Smooth muscle cell (in vitro differentiated cells): Measurements from ENCODE around the gene HJV. TPM values are rescaled to one million over a fixed set of nuclear protein-coding genes. Genes with fewer than 3 reads are reported as not detected.

Experiments
- DNase-seq: peaks from one replicate; lab custom pipeline; 2025; ENCODE audit not compliant: unreplicated experiment; lab: John Stamatoyannopoulos, UW
- H2AFZ ChIP-seq: fragments of 200-600 bp; sonication (generic); 2 replicates; pipeline ENCODE4 v1.6.0; 2016; ENCODE audit warnings: antibody characterized with exemption, low read depth, mild to moderate bottlenecking
- H3F3A ChIP-seq: fragments of 200-600 bp; sonication (generic); 2 replicates; pipeline ENCODE4 v1.6.0; 2017; ENCODE audit warnings: antibody characterized with exemption, low read depth
- H3K27ac ChIP-seq: fragments of 200-600 bp; sonication (generic); 2 replicates; pipeline ENCODE4 v1.5.1; 2016; ENCODE audit warnings: low read depth, mild to moderate bottlenecking
- H3K27me3 ChIP-seq: fragments of 200-600 bp; sonication (generic); 2 replicates; pipeline ENCODE4 v1.6.1; 2016; ENCODE audit warnings: low read depth, mild to moderate bottlenecking
- H3K36me3 ChIP-seq: fragments of 200-600 bp; sonication (generic); 2 replicates; pipeline ENCODE4 v1.5.1; 2016; ENCODE audit warnings: low read depth
- H3K4me1 ChIP-seq: fragments of 200-600 bp; sonication (generic); 2 replicates; pipeline ENCODE4 v1.5.1; 2016; ENCODE audit warnings: low read depth
- H3K4me2 ChIP-seq: fragments of 200-600 bp; sonication (generic); 2 replicates; pipeline ENCODE4 v1.6.0; 2016; ENCODE audit warnings: mild to moderate bottlenecking
- H3K4me3 ChIP-seq: fragments of 200-600 bp; sonication (generic); 2 replicates; pipeline ENCODE4 v1.5.1; 2016; ENCODE audit warnings: mild to moderate bottlenecking
- H3K79me2 ChIP-seq: fragments of 200-600 bp; sonication (generic); 2 replicates; pipeline ENCODE4 v1.6.0; 2016; ENCODE audit warnings: low read depth, mild to moderate bottlenecking
- H3K9ac ChIP-seq: fragments of 200-600 bp; sonication (generic); 2 replicates; pipeline ENCODE4 v1.6.0; 2016; ENCODE audit warnings: low read depth
- H3K9me3 ChIP-seq: fragments of 200-600 bp; sonication (generic); replicated peaks from 2 replicates; pipeline ENCODE4 v1.5.1; 2016; ENCODE audit warnings: low read depth
- H4K20me1 ChIP-seq: fragments of 200-600 bp; sonication (generic); 2 replicates; pipeline ENCODE4 v1.6.0; 2016; ENCODE audit warnings: low read depth
- CTCF ChIP-seq: fragments of 200-600 bp; sonication (generic); IDR thresholded peaks from 2 replicates; pipeline ENCODE4 v1.5.1; 2017; ENCODE audit warnings: borderline replicate concordance, mild to moderate bottlenecking, antibody characterized with exemption; ENCODE audit not compliant: insufficient read depth, poor library complexity, severe bottlenecking
- WGBS: methylation state at CpG from one replicate; pipeline ENCODE4 v1.1.7; 2016; ENCODE audit warnings: low lambda C conversion rate; 5-methylcytosine and 5-hydroxymethylcytosine counted together
- polyA plus RNA-seq: library from polyadenylated mRNA; unstranded; fragments of >200 nt; fragmentation: Nextera tagmentation; extraction: Ambion mirVana; gene quantifications from 2 replicates; pipeline ENCODE4 v1.2.1, GENCODE V29; 2016
- total RNA-seq: library from RNA; depleted of rRNA; stranded (reverse); fragments of >200 nt; gene quantifications from 2 replicates; pipeline ENCODE4 v1.2.3, GENCODE V29; 2014

The HJV gene
- total and polyA plus RNA-seq, 2 experiments from 2014 or later = not detected

GRCh38 chr1:145992958-145993617 lies 28.4 kb downstream of the HJV start:
- peaks cover 35% of the 10 kb centered on the region for H3F3A ChIP-seq
- peak overlapping the region; percentile 44 for H3K27ac ChIP-seq
- no peaks in the 10 kb centered on the region for H3K27me3 ChIP-seq
- peaks cover 55% of the 10 kb centered on the region for H4K20me1 ChIP-seq
- H3K9me3 ChIP-seq = no peaks in the 10 kb centered on the region
- no peak overlapping the region for H3K9ac ChIP-seq
- H3K4me3 ChIP-seq = peak overlapping the region; percentile 82
- DNase-seq = no peak
- TF ChIP-seq CTCF = no peak
- peaks cover 41% of the 10 kb centered on the region for H3K79me2 ChIP-seq
- no peaks in the 10 kb centered on the region for H3K36me3 ChIP-seq
- H3K4me1 ChIP-seq = peaks cover 30% of the 10 kb centered on the region
- H2AFZ ChIP-seq = no peak overlapping the region
- peak overlapping the region; percentile 93 for H3K4me2 ChIP-seq
- 84% methylated on average over 5 of the region's 5 CpGs for WGBS

DNA sequence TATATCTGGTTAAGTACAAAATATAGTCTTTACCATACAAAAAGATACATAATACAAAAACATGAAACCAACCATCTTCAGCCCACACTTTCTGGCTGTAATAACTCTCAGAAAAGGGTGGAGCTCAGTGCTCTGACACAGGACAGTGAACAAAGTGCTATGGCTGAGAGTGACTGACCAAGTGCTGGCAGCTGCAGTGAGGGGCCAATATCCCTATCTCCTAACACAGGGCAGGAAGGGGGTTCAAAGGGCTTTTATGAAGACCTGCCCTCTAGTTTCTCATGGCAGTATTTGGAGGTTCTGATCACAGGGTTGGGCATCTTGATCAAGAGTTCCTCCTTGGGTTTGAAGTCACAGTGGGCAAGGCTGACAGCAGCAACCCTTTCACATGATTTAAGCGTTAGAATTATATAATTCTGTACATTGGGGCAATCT lies 29.0 kb downstream of the HJV start:
- Histone ChIP-seq H3K79me2 (peaks cover 41% of the 10 kb centered on the region), H3K36me3 (no peaks in the 10 kb centered on the region), H3K9me3 (no peaks in the 10 kb centered on the region), H3K27ac (peak overlapping the region; percentile 44), H3F3A (peaks cover 32% of the 10 kb centered on the region), H2AFZ (no peak overlapping the region), H3K4me1 (peaks cover 26% of the 10 kb centered on the region), H3K4me3 (peak overlapping the region; percentile 82), H3K9ac (no peak overlapping the region), H3K4me2 (peak overlapping the region; percentile 93), H3K27me3 (no peaks in the 10 kb centered on the region), H4K20me1 (peaks cover 55% of the 10 kb centered on the region)
- no peak for TF ChIP-seq CTCF
- no peak for DNase-seq
- 96% methylated on average over 1 of the region's 1 CpG for WGBS

- 77% methylated on average over 10 of the region's 10 CpGs for WGBS
- TF ChIP-seq CTCF = no peak
- H3F3A ChIP-seq = peaks cover 29% of the 10 kb centered on the region
- H4K20me1 ChIP-seq = peaks cover 55% of the 10 kb centered on the region
- no peak overlapping the region for H2AFZ ChIP-seq
- H3K9me3 ChIP-seq = no peaks in the 10 kb centered on the region
- H3K4me2 ChIP-seq = peak overlapping the region; percentile 93
- H3K79me2 ChIP-seq = peaks cover 41% of the 10 kb centered on the region
- no peaks in the 10 kb centered on the region for H3K36me3 ChIP-seq
- H3K9ac ChIP-seq = no peak overlapping the region
- H3K4me1 ChIP-seq = peaks cover 20% of the 10 kb centered on the region
- peak overlapping the region; percentile 82 for H3K4me3 ChIP-seq
- no peak for DNase-seq
- H3K27me3 ChIP-seq = no peaks in the 10 kb centered on the region
- H3K27ac ChIP-seq = peak overlapping the region; percentile 44
Measured at GRCh38 chr1:145991735-145992412, 29.7 kb downstream of the HJV start.
